ENCODE data around the gene SMPD4.
"Not testable (repeated sequence)": the region's sequence is repeated elsewhere in the genome, so short reads cannot be mapped to it uniquely, and the experiment has no call there.

DNA sequence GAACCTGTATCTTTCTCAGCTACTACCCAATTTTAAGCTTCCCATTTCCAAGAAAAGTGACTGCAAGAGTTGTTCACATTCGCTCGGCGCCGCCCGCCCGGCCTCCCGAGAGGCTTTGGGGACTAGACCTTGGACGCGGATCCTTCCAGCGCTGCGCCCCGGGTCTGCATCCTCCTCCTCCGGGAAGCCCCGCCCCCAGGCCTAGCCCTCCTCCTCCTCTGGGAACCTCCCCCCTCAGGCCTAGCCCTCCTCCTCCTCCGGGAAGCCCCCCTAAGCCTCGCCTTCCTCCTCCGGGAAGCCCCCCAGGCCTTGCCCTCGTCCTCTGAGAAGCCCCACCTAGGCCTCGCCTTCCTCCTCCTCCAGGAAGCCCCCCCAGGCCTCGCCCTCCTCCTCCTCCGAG is 46.6 kb upstream of the SMPD4 start:
- TF ChIP-seq, protein P1, sequence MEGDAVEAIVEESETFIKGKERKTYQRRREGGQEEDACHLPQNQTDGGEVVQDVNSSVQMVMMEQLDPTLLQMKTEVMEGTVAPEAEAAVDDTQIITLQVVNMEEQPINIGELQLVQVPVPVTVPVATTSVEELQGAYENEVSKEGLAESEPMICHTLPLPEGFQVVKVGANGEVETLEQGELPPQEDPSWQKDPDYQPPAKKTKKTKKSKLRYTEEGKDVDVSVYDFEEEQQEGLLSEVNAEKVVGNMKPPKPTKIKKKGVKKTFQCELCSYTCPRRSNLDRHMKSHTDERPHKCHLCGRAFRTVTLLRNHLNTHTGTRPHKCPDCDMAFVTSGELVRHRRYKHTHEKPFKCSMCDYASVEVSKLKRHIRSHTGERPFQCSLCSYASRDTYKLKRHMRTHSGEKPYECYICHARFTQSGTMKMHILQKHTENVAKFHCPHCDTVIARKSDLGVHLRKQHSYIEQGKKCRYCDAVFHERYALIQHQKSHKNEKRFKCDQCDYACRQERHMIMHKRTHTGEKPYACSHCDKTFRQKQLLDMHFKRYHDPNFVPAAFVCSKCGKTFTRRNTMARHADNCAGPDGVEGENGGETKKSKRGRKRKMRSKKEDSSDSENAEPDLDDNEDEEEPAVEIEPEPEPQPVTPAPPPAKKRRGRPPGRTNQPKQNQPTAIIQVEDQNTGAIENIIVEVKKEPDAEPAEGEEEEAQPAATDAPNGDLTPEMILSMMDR (IDR thresholded peaks at IDR 0.05; ENCODE audit: low read depth, low read length), result not testable (repeated sequence)
- TF ChIP-seq EZH2phosphoT487 (IDR thresholded peaks at IDR 0.05; ENCODE audit: low read depth), result not testable (repeated sequence)
